ENCODE measurements around the gene MLLT10. TPM values are rescaled to one million over a fixed set of nuclear protein-coding genes. Genes with fewer than 3 reads are reported as not detected.

Gene MLLT10
- total RNA-seq, 1 donor from 2014 or later, result 53.3 TPM

DNA sequence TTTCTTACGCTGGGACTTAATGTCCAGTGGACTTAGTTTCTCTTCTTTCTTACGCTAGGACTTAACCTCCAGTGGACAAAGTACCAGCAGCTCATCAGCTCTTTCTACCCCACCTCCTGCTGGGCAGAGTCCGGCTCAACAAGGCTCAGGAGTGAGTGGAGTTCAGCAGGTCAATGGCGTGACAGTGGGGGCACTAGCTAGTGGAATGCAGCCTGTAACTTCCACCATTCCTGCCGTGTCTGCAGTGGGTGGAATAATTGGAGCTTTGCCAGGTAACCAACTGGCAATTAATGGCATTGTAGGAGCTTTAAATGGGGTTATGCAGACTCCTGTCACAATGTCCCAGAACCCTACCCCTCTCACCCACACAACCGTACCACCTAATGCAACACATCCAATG is 199.7 kb downstream of the MLLT10 start:
- H3K9me3 ChIP-seq, result no peaks in the 10 kb centered on the region
- H3K27me3 ChIP-seq, result no peaks in the 10 kb centered on the region
- no peaks in the 10 kb centered on the region for H3K4me1 ChIP-seq
- intact Hi-C loops (cut with DNase I), result loop anchor here (5.0 kb wide), 1 partner anchor 236 kb away; no protein-coding TSS in a partner anchor
- DNase-seq (ENCODE audit: extremely low spot score in 2 of 2), result no peak
- no peak overlapping the region for H3K4me3 ChIP-seq
- H3K27ac ChIP-seq, result no peak overlapping the region
- peaks cover 0 to 15% of the 10 kb centered on the region in 2 donors for H3K36me3 ChIP-seq
- no peak for TF ChIP-seq POLR2AphosphoS5 (IDR thresholded peaks at IDR 0.05; ENCODE audit: insufficient read depth in 1 of 2, low read depth in 1 of 2)
- no peak for TF ChIP-seq CTCF (IDR thresholded peaks at IDR 0.05)
- no peak for TF ChIP-seq POLR2A (IDR thresholded peaks at IDR 0.05)

DNA sequence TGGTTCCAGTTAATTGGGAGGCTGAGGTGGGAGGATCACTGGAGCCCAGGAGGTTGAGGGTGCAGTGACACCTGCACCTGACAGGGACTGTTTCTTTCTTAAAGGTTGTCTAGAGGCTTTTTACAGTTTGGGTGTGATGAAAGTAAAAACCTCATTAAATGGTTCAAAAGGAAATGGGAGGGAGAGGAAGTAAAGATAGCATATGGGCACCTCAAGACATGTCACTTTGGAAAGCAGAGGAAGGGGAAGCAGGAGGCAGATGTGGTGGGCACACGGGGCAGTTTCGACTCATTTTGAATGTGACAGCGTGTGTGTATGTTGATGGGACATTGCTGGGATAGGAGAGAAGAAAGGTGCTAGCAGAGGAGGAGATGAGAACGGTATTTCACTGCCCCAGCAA is 203.1 kb downstream of the MLLT10 start:
- no peak overlapping the region for H3K4me3 ChIP-seq
- H3K4me1 ChIP-seq, result no peaks in the 10 kb centered on the region
- intact Hi-C loops (cut with DNase I), result no loop called here
- TF ChIP-seq POLR2AphosphoS5 (IDR thresholded peaks at IDR 0.05; ENCODE audit: insufficient read depth in 1 of 2, low read depth in 1 of 2) (no peak), POLR2A (IDR thresholded peaks at IDR 0.05) (no peak), CTCF (IDR thresholded peaks at IDR 0.05) (no peak)
- no peaks in the 10 kb centered on the region for H3K27me3 ChIP-seq
- no peak overlapping the region for H3K27ac ChIP-seq
- H3K9me3 ChIP-seq, result no peaks in the 10 kb centered on the region
- H3K36me3 ChIP-seq, result peaks cover 0 to 42% of the 10 kb centered on the region in 2 donors
- no peak for DNase-seq (ENCODE audit: extremely low spot score in 2 of 2)

DNA sequence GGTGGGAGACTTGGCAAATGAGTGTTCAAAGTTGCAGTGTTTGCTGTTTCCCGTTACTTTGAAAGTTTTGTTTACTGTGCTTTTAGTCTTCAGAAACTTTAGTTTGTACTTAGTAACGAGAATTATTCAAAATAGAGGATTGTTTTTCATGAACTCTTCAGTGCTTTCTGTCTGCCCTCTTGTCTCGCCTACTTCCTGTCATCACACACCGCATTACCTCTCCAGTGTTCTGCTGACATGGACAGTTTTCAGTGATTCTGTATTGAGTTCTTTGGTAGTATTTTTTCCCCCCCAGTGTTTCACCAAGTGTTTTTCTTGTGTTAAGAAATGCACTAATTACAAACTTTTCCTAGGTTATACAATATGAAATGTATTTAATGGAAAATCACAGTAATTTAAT is 207.0 kb downstream of the MLLT10 start:
- no peak overlapping the region for H3K27ac ChIP-seq
- no peak for DNase-seq (ENCODE audit: extremely low spot score in 2 of 2)
- H3K9me3 ChIP-seq, result no peaks in the 10 kb centered on the region
- intact Hi-C loops (cut with DNase I), result no loop called here
- no peak overlapping the region for H3K4me3 ChIP-seq
- peaks cover 0 to 56% of the 10 kb centered on the region in 2 donors for H3K36me3 ChIP-seq
- H3K27me3 ChIP-seq, result no peaks in the 10 kb centered on the region
- H3K4me1 ChIP-seq, result peaks cover 4% of the 10 kb centered on the region
- TF ChIP-seq POLR2AphosphoS5 (IDR thresholded peaks at IDR 0.05; ENCODE audit: insufficient read depth in 1 of 2, low read depth in 1 of 2) (no peak), POLR2A (IDR thresholded peaks at IDR 0.05) (no peak), CTCF (IDR thresholded peaks at IDR 0.05) (no peak)

DNA sequence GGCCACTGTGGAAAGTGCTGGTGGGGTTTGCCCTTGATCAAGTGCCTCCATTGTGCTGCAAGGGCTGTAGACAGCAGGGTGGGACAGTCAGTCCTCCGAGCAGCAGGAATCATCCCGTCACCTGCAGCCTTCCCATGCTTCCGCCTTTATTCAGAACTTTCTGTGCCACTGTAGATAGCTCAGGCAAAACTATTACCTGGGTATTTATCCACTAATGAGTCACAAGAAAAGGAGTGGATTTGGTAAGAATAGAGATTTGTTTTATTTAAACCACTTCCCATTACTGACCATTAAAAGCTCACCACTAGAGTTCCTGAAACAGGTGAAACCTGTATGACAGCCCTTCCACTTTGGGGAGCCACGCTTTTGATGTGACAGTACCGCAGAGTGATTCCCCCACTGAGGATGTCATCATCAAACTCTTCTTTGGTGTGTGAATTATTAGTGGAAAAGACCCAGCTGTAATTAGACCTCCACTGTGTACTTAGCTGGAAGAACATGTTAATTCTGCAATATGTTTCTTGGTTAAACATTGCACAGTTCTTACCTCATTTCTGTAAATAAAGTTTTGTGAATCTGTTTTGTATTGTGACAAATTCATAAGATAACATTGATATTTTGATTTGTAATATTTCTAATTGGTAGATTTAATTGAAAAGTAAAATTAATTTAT is 208.8 kb downstream of the MLLT10 start:
- intact Hi-C loops (cut with DNase I), result no loop called here
- H3K4me1 ChIP-seq, result peaks cover 4% of the 10 kb centered on the region
- no peak overlapping the region for H3K4me3 ChIP-seq
- DNase-seq (ENCODE audit: extremely low spot score in 2 of 2), result no peak
- no peaks in the 10 kb centered on the region for H3K9me3 ChIP-seq
- H3K36me3 ChIP-seq, result peaks cover 0 to 50% of the 10 kb centered on the region in 2 donors
- H3K27me3 ChIP-seq, result no peaks in the 10 kb centered on the region
- TF ChIP-seq POLR2A (IDR thresholded peaks at IDR 0.05) (no peak), POLR2AphosphoS5 (IDR thresholded peaks at IDR 0.05; ENCODE audit: insufficient read depth in 1 of 2, low read depth in 1 of 2) (no peak), CTCF (IDR thresholded peaks at IDR 0.05) (no peak)
- no peak overlapping the region for H3K27ac ChIP-seq

- H3K4me1 ChIP-seq, result peaks cover 4% of the 10 kb centered on the region
- H3K4me3 ChIP-seq, result no peak overlapping the region
- H3K27ac ChIP-seq, result no peak overlapping the region
- peak in 1 of 2 donors; percentile 17 for TF ChIP-seq POLR2AphosphoS5 (IDR thresholded peaks at IDR 0.05; ENCODE audit: insufficient read depth in 1 of 2, low read depth in 1 of 2)
- no peak for TF ChIP-seq CTCF (IDR thresholded peaks at IDR 0.05)
- TF ChIP-seq POLR2A (IDR thresholded peaks at IDR 0.05), result no peak
- H3K9me3 ChIP-seq, result no peaks in the 10 kb centered on the region
- peaks cover 0 to 43% of the 10 kb centered on the region in 2 donors for H3K36me3 ChIP-seq
- H3K27me3 ChIP-seq, result no peaks in the 10 kb centered on the region
- DNase-seq (ENCODE audit: extremely low spot score in 2 of 2), result no peak
- intact Hi-C loops (cut with DNase I), result no loop called here
These were observed 210.2 kb downstream of the MLLT10 start for GRCh38 chr10:21744223-21744622.

Data from vagina (tissue), 2 donors.